Fibroblast of mammary gland (primary cell): ENCODE results near the gene AMPH.

Experiments
- DNase-seq: peaks from one replicate; pipeline ENCODE4 v3.0.0-alpha.2; 2010; ENCODE audit warnings: low read depth
- H3K4me3 ChIP-seq: 2 replicates; pipeline ENCODE4 v1.5.1; 2011; ENCODE audit warnings: low read depth, mild to moderate bottlenecking, low read length, moderate library complexity; ENCODE audit not compliant: control insufficient read depth
- CTCF ChIP-seq: conservative IDR thresholded peaks from 2 replicates; pipeline ENCODE4 v1.5.1; 2011; ENCODE audit warnings: low read depth, low read length, inconsistent platforms; ENCODE audit not compliant: control insufficient read depth, insufficient read depth

Gene AMPH

DNA sequence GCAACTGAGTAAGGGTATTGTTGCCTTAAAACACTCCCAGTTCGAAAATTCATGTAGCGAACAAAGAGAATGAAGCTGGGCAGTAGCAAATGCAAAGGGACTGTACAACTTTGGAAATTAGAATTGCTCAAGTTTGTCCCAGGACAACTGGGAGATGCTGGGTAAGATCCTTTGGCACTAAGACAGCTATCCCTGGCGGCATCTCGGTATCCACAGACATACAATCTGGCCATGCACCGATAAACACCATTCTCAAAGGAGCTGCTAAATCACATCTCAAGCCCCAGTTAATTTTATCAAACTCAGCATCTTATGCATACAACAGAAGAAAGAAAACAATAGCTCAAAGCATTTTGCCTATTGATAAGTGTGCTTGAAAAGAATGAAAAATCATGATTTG is 177.3 kb downstream of the AMPH start:
- H3K4me3 ChIP-seq = no peak overlapping the region
- no peak for TF ChIP-seq CTCF
- no peak for DNase-seq

- DNase-seq = no peak
- TF ChIP-seq CTCF = no peak
Measured at GRCh38 chr7:38453168-38453567, 178.0 kb downstream of the AMPH start.

GRCh38 chr7:38452681-38453108 is 178.5 kb downstream of the AMPH start:
- H3K4me3 ChIP-seq = no peak overlapping the region
- peak; percentile 73 for DNase-seq
- TF ChIP-seq CTCF = no peak

More at GRCh38 chr7:38453168-38453567, 178.0 kb downstream of the AMPH start:
- no peak overlapping the region for H3K4me3 ChIP-seq

DNA sequence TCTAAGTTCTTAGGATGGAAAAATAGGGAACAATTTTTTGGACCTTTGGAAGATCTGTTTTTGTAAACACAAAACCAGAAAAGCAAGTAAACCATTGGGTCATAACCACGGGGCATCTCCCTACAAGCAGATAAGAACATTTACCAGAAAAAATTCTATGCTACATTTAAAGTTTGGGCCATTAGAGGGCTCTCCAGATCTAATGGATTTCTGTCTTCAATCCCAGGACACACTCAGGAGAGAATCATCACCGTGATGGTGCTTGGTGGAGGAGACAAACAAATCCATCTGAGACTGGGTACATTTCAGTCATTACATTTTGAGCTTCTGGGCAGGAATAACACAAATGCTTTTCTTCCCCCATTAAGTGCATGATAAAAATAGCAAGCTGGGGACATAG is 179.3 kb downstream of the AMPH start:
- DNase-seq = peak; percentile 82
- H3K4me3 ChIP-seq = no peak overlapping the region
- peak; percentile 62 for TF ChIP-seq CTCF

DNA sequence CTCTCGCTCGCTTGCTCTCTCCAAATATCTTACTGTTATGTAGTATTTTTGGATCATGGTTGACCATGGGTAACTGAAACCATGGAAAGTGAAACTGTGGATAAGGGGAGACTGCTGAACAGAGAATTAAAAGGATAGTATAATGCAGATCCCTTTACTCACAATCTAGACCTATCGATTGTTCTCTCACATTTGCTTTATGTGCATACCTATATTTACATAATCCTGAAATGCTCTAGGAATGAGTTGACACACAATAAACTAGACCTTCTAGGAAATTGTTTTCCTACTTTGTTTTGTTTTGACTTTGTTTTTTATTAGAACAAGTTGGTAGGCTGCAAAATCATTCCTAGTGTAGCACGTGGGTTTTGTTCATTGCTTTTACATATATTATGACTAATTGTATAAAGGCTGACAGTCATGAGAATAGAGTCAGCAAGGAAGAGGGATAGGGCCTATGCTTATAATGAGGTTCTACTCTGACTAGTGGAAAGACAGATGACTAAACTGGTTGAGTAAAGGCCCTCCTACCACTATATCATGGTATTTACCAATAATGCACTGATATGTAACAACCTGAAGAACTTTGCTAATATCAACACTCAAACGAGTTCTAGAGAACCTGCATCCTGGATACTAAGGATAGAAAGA is 182.5 kb downstream of the AMPH start:
- no peak overlapping the region for H3K4me3 ChIP-seq
- peak; percentile 66 for DNase-seq
- no peak for TF ChIP-seq CTCF

- peak; percentile 88 for DNase-seq
- TF ChIP-seq CTCF = no peak
- no peak overlapping the region for H3K4me3 ChIP-seq
Measured at GRCh38 chr7:38448054-38448453, 183.1 kb downstream of the AMPH start.

DNA sequence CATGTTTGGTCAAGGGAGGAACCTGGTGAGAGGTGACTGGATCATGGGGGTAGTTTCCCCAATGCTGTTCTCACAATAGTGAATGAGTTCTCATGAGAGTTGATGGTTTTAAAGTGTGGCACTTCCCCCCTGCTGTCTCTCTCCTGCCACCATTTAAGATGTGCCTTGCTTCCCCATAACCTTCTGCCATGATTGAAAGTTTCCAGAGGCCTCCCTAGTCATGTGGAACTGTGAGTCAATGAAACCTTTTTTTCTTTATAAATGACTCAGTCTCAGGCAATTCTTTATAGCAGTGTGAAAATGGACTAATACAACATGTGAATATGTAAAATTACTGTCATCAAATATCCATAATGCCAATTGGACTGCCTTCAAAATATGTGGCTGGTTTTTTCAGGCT is 192.2 kb downstream of the AMPH start:
- DNase-seq = peak; percentile 44
- no peak overlapping the region for H3K4me3 ChIP-seq
- TF ChIP-seq CTCF = no peak
